ENCODE results near the gene MAP2K7.
A peak's percentile ranks its signal among the peaks of the same experiment; 100 is the strongest.
"Not testable (repeated sequence)": the region's sequence is repeated elsewhere in the genome, so short reads cannot be mapped to it uniquely, and the experiment has no call there.

MAP2K7 gene

GRCh38 chr19:7903244-7904073, at the start of gene MAP2K7:
TSS of gene MAP2K7 (plus strand) at chr19:7903877. CDS start at chr19:7903945, 68 bp downstream.
- peak; percentile 100 for DNase-seq (ENCODE audit: low read depth in 2 of 2)

- no peak for DNase-seq (ENCODE audit: low read depth in 2 of 2)
Observed at GRCh38 chr19:7855426-7856108, 48.1 kb upstream of the MAP2K7 start.

DNA sequence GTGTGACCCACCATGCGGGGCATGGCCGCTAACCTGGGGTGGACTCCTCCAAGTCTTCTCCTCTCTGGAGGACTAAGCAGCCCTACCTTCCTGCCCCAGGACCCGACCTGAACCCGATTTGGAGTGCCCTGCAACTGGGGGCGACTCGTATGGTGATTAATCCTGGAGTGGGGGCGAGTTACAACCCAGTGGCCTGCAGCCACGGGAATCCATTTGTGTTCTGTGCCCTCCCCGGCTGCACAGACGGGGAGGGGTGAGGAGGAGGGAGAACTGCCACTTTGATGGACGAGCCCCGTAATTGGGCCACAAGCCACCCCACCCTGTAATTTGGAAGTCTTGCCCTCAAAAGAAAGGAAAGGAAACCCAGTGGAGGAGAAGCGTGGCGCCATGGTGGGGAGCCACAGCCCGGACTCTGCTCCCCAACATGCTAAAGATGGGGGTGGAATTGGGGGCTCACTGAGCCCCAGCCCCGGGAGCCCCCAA, 47.5 kb upstream of the MAP2K7 start:
- no peak for DNase-seq (ENCODE audit: low read depth in 2 of 2)

- DNase-seq (ENCODE audit: low read depth in 2 of 2): no peak
Observed at GRCh38 chr19:7856679-7857663, 46.7 kb upstream of the MAP2K7 start.

GRCh38 chr19:7857727-7858108, 46.0 kb upstream of the MAP2K7 start:
- no peak for DNase-seq (ENCODE audit: low read depth in 2 of 2)

GRCh38 chr19:7858109-7858770, 45.4 kb upstream of the MAP2K7 start:
- DNase-seq (ENCODE audit: low read depth in 2 of 2): no peak

DNA sequence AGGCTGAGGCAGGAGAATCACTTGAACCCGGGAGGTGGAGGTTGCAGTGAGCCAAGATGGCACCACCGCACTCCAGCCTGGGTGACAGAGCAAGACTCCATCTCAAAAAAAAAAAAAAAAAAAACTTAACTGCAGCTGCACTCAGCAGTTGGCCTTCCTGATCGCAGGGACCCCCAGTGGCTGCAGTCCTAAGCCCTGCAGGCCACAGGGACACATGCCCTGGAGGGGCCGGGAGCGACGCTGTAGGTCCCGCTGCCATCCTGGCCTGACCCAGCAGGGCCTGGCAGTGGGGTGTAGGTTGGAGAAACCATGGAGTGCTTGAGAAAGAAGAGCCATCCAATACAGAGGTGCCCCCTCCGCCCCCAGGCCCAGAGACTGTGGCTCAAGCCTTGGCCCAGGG, 44.6 kb upstream of the MAP2K7 start:
- DNase-seq (ENCODE audit: low read depth in 2 of 2): not testable (repeated sequence)

GRCh38 chr19:7859831-7860713, 43.6 kb upstream of the MAP2K7 start:
- no peak for DNase-seq (ENCODE audit: low read depth in 2 of 2)

GRCh38 chr19:7860714-7861618, 42.7 kb upstream of the MAP2K7 start:
- no peak for DNase-seq (ENCODE audit: low read depth in 2 of 2)

DNA sequence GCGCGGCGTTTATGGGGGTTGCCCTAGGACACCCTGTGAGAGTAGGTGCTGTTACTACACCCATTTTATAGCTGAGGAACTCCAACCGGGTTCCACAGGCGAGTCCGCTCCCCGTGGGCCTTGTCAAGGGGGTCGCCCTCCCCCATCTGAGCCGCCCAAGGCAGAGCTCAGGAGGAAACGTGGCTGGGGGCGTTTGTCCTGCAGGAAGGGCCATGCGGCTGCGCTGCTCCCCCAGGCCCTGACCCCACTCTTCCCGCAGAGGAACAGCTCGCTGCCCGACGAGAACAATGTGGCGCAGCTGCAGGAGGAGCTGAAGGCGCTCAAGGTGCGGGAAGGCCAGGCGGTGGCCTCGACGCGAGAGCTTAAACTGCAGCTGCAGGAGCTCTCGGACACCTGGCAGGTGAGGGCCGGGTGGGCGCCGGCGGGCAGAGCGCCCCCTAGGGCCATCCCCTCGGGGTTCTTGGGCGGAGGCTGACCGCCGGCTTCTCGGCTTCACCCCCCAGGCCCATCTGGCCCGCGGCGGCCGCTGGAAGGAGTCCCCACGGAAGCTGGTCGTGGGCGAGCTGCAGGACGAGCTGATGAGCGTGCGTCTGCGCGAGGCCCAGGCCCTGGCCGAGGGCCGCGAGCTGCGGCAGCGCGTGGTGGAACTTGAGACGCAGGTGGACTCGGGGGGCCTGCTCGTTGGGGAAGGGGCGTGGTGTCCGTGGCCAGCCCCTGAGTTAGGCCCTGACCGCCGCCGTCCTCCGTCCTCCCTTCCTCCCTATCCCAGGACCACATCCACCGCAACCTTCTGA, 41.9 kb upstream of the MAP2K7 start:
- no peak for DNase-seq (ENCODE audit: low read depth in 2 of 2)

GRCh38 chr19:7862413-7862951, 41.2 kb upstream of the MAP2K7 start:
- peak; percentile 43 to 70 for DNase-seq (ENCODE audit: low read depth in 2 of 2)

DNA sequence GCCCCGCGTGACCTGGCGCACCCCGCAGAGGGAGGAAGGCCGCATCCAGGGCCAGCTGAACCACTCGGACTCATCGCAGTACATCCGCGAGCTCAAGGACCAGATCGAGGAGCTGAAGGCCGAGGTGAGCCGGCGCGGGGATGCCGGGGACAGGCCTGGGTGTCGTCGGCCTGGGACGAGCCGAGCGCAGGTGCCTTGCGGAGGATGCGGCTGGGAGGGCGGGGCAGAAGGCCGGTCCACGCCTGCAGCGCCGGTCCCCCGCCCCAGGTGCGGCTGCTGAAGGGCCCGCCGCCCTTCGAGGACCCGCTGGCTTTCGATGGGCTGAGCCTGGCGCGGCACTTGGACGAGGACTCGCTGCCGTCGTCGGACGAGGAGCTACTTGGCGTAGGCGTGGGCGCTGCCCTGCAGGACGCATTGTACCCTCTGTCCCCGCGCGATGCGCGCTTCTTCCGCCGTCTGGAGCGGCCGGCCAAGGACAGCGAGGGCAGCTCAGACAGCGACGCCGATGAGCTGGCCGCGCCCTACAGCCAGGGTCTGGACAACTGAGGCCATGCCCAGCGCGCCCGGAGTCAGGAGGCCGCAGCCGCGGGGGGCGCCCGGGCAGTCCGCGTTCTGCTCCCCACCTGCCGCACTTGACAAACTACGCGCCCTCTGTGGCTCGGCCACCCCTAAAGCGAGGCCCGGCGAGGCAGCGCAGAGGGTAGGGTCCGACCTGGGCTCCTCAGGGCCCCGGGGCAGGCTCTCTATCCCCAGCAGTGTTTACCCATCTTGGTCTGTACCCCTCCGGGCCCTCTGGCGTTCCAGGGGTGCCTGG, 40.3 kb upstream of the MAP2K7 start:
- DNase-seq (ENCODE audit: low read depth in 2 of 2): no peak

- no peak for DNase-seq (ENCODE audit: low read depth in 2 of 2)
Observed at GRCh38 chr19:7863971-7864689, 39.5 kb upstream of the MAP2K7 start.

GRCh38 chr19:7864690-7865074, 39.0 kb upstream of the MAP2K7 start:
- no peak for DNase-seq (ENCODE audit: low read depth in 2 of 2)

DNA sequence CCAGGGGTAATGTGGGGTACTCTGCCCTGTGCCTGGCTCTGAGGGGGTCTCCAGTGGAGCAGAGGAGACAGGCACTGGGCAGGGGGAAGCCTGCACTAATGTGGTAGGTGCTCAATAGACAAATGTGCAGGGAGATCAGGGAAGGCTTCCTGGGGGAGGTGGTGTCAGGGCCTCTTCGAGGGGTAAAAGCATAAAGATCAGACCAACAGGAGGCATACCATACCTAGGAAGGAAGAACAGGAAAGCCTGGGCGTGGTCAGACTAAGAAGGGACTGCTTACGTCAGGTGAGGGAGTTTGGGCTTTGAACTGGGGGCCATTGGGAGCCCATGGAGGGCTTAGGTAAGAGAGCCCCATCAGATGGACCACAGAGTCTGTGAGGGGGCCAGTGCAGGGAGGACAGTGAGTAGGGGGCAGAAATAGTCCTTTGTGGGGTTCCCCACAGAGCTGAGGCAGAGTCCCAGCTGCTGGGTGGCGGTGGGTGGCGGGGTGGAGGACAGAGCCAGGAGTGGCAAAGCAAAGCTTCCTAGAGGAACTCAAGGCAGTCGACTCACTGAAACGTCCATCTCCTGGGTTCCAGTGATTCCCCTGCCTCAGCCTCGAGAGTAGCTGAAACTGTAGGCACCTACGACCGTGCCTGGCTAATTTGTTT, 38.3 kb upstream of the MAP2K7 start:
- DNase-seq (ENCODE audit: low read depth in 2 of 2): no peak
